K562 (cell line): ENCODE results near the gene CHSY1. TPM values are rescaled to one million over a fixed set of nuclear protein-coding genes. Genes with fewer than 3 reads are reported as not detected.
A peak's percentile ranks its signal among the peaks of the same experiment; 100 is the strongest.

Source experiments
- BCOR ChIP-seq: fragments of 450-650 bp; IDR thresholded peaks from 2 replicates; pipeline ENCODE4 v1.6.1; 2016
- DACH1 ChIP-seq: fragments of 450-650 bp; IDR thresholded peaks from 2 replicates; pipeline ENCODE4 v1.6.1; 2018; ENCODE audit not compliant: partially characterized antibody
- HNRNPLL ChIP-seq: fragments of 200-400 bp; formaldehyde crosslinking; IDR thresholded peaks from 2 replicates; pipeline ENCODE4 v1.6.1; 2017; ENCODE audit warnings: low read length, low read depth, mild to moderate bottlenecking; ENCODE audit not compliant: poor library complexity, severe bottlenecking
- L3MBTL2 ChIP-seq: fragments of 450-650 bp; IDR thresholded peaks from 2 replicates; pipeline ENCODE4 v1.6.1; 2016; ENCODE audit warnings: mild to moderate bottlenecking, moderate library complexity
- MBD2 ChIP-seq: sonication (generic); IDR thresholded peaks from 2 replicates; pipeline ENCODE4 v1.6.1; 2016; ENCODE audit warnings: low read depth, borderline replicate concordance
- NFYB ChIP-seq: IDR thresholded peaks from 2 replicates; pipeline ENCODE4 v1.6.1; 2011; ENCODE audit warnings: mild to moderate bottlenecking, moderate library complexity; ENCODE audit not compliant: insufficient read length; ENCODE audit errors: extremely low read depth
- RBM39 ChIP-seq: fragments of 200-400 bp; formaldehyde crosslinking; optimal IDR thresholded peaks from 2 replicates; pipeline ENCODE3; 2018; ENCODE audit warnings: low read depth, low read length
- SMAD4 ChIP-seq: fragments of 250-450 bp; sonication (Bioruptor Pico); conservative IDR thresholded peaks from 2 replicates; pipeline ENCODE4 v1.8.0; 2021; ENCODE audit warnings: inconsistent platforms, mild to moderate bottlenecking, moderate library complexity
- SMARCC2 ChIP-seq: fragments of 450-650 bp; IDR thresholded peaks from 2 replicates; pipeline ENCODE4 v1.6.1; 2017; ENCODE audit warnings: antibody characterized with exemption, moderate library complexity, mild to moderate bottlenecking, low read depth
- TBP ChIP-seq: optimal IDR thresholded peaks from 2 replicates; pipeline ENCODE3; 2011; ENCODE audit warnings: low read depth, low read length, improper control_type of control experiment
- ZFPM2 ChIP-seq: fragments of 250-450 bp; sonication (Bioruptor Pico); IDR thresholded peaks from 2 replicates; pipeline ENCODE4 v1.5.1; 2022; ENCODE audit warnings: mild to moderate bottlenecking
- polyA plus RNA-seq, 8 experiments: library from polyadenylated mRNA; depleted of rRNA in 4 of 8; stranded (reverse) in 5 of 8; unstranded in 3 of 8; fragments of >200 nt; fragmentation: Nextera tagmentation in 2 of 8; fragmentation: Illumina TruSeq in 1 of 8; extraction: Ambion mirVana in 2 of 8; extraction: Trizol in 1 of 8; gene quantifications; 2 replicates each; pipeline versions ENCODE4 v1.2.1 to v1.2.3, GENCODE V29; 2011 to 2014; ENCODE audit warnings: inconsistent platforms in 1 of 8, missing spikeins in 1 of 8
- total RNA-seq, 7 experiments: library from RNA; depleted of rRNA in 6 of 7; stranded (reverse); fragments of >200 nt in 6 of 7; fragmentation: Illumina TruSeq in 2 of 7; extraction: Trizol in 2 of 7; gene quantifications; 2 replicates each; pipeline versions ENCODE4 v1.2.1 to v1.2.3, GENCODE V29; 2011 to 2021; ENCODE audit warnings: low replicate concordance in 1 of 7
- TF ChIP-seq, protein P1 (sequence below), 2 experiments: fragments of 450-650 bp; IDR thresholded peaks; 2 replicates each; pipeline ENCODE4 v1.6.1; 2016; ENCODE audit warnings: mild to moderate bottlenecking in 2 of 2, borderline replicate concordance in 1 of 2, low read depth in 1 of 2, moderate library complexity in 1 of 2
- TF ChIP-seq, protein P2 (sequence below): conservative IDR thresholded peaks from 2 replicates; pipeline ENCODE4 v1.6.1; 2011; ENCODE audit warnings: low read depth, mild to moderate bottlenecking, low read length; ENCODE audit not compliant: control insufficient read depth

CHSY1 gene
- total and polyA plus RNA-seq, 9 of the 15 experiments (the other 6 are each of a cell fraction or from before 2014, with no cell fraction given) = 7.0 to 16.4 (median 13.4) TPM

DNA sequence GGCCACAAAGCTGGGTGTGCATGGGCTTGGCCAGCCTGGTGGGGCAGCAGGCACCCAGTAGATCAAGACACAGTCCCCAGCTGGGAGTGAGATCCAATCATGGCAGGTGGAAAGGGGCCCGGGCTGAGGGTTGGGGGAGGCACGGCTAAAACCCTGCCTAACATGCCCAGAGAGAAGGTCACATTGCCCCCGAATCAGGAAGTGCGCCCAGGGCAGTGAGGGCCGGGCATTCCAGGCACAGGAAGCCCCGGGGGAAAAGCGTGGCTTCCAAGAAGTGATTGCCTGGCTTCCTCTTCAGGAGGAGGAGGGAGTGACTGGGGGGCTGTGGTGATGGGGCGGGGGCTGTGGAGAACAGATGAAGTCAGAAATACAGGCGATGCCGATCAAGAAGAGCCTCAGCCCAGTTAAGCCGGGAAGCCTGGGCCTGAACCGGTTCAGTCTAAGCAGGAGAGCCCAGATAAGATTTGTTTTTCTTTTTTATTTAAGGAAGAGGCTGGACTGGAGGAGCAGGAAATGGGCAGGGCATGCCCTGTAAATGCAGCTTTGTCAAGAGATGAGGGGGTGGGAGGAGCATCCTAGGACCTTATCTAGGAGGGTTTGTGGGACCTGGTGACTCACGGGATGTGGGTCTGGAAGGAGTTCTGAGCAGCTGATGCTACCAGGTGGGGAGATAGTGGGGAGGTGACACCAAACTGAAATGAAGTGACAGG lies 83.9 kb downstream of the CHSY1 start (continued):
- TF ChIP-seq, protein P1, sequence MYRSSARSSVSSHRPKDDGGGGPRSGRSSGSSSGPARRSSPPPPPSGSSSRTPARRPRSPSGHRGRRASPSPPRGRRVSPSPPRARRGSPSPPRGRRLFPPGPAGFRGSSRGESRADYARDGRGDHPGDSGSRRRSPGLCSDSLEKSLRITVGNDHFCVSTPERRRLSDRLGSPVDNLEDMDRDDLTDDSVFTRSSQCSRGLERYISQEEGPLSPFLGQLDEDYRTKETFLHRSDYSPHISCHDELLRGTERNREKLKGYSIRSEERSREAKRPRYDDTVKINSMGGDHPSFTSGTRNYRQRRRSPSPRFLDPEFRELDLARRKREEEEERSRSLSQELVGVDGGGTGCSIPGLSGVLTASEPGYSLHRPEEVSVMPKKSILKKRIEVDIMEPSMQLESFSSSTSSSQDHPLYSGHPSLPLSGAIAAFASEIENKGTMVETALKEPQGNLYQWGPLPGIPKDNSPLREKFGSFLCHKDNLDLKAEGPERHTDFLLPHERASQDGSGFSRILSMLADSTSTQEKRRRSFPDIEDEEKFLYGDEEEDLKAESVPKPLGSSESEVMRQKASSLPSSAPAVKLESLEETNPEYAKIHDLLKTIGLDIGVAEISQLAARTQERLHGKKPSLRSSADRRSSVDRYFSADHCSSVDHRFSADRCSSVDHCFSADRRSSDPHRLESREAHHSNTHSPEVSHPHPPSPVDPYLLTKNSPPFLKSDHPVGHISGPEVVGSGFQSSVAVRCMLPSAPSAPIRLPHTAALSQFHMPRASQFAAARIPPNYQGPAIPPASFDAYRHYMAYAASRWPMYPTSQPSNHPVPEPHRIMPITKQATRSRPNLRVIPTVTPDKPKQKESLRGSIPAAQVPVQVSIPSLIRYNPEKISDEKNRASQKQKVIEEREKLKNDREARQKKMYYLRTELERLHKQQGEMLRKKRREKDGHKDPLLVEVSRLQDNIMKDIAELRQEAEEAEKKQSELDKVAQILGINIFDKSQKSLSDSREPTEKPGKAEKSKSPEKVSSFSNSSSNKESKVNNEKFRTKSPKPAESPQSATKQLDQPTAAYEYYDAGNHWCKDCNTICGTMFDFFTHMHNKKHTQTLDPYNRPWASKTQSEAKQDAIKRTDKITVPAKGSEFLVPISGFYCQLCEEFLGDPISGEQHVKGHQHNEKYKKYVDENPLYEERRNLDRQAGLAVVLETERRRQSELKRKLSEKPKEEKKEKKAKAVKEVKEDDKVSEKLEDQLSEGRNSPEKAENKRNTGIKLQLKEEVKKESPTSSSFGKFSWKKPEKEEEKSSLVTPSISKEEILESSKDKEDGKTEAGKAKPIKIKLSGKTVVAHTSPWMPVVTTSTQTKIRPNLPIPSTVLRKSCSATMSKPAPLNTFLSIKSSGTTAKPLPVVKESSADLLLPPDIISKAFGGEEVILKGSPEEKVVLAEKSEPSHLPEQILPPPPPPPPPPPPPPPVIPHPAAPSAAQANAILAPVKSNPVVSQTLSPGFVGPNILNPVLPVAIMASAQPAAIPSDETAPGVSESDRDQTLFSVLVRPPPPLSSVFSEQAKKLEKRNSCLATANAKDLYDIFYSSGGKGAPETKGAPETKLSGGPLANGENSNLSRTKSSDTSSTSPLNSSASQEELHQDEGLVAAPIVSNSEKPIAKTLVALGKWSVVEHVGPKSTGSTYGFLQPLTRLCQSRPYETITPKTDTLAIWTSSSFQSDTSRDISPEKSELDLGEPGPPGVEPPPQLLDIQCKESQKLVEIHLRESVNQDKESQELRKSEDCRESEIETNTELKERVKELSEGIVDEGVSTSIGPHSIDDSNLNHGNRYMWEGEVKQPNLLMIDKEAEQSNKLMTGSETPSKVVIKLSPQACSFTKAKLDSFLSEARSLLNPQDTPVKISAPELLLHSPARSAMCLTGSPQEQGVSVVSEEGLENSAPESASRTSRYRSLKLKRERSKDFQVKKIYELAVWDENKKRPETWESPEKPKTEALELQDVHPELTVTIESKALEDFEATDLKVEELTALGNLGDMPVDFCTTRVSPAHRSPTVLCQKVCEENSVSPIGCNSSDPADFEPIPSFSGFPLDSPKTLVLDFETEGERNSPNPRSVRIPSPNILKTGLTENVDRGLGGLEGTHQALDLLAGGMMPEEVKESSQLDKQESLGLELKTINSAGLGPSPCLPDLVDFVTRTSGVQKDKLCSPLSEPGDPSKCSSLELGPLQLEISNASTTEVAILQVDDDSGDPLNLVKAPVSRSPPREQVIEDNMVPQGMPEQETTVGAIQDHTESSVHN (IDR thresholded peaks at IDR 0.05; ENCODE audit: borderline replicate concordance in 1 of 2, low read depth in 1 of 2) = peak in 1 of 2 experiments; percentile 96; a peak in 2 of 4 replicates
- TF ChIP-seq L3MBTL2 (peak; percentile 40; the same call in 1 of the 2 replicates), BCOR (peak; percentile 39; the same call in 1 of the 2 replicates), MBD2 (peak; percentile 65; the same call in 1 of the 2 replicates), NFYB (no peak), TBP (peak; percentile 26), DACH1 (peak; percentile 97), HNRNPLL (no peak), RBM39 (no peak), ZFPM2 (CRISPR knock-in tag) (no peak), SMAD4 (CRISPR knock-in tag) (peak; percentile 61; the same call in 1 of the 2 replicates), SMARCC2 (peak; percentile 92)
- TF ChIP-seq, protein P2, sequence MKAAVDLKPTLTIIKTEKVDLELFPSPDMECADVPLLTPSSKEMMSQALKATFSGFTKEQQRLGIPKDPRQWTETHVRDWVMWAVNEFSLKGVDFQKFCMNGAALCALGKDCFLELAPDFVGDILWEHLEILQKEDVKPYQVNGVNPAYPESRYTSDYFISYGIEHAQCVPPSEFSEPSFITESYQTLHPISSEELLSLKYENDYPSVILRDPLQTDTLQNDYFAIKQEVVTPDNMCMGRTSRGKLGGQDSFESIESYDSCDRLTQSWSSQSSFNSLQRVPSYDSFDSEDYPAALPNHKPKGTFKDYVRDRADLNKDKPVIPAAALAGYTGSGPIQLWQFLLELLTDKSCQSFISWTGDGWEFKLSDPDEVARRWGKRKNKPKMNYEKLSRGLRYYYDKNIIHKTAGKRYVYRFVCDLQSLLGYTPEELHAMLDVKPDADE = peak; percentile 92
